Measurements from ENCODE around the gene QKI. TPM values are rescaled to one million over a fixed set of nuclear protein-coding genes. Genes with fewer than 3 reads are reported as not detected.

The QKI gene
- total and polyA plus RNA-seq, 2 donors (not counting 3 experiments of a cell fraction or from before 2014, with no cell fraction given): 178 to 232 TPM

GRCh38 chr6:163420289-163420614 is 5.7 kb downstream of the QKI start:
- H3K36me3 ChIP-seq (ENCODE audit: control insufficient read depth in 2 of 2, extremely low read depth in 1 of 2, insufficient read depth in 2 of 2, low read length in 2 of 2): no peaks in the 10 kb centered on the region
- DNase-seq (ENCODE audit: low read depth, low spot score) (no peak), FAIRE-seq (no peak)
- no peaks in the 10 kb centered on the region for H3K27me3 ChIP-seq (ENCODE audit: control insufficient read depth in 2 of 2, insufficient read depth in 2 of 2, low read length in 2 of 2)
- H4K20me1 ChIP-seq (replicated peaks; ENCODE audit: control insufficient read depth, extremely low read depth, insufficient read depth, low read length): peaks cover 26% of the 10 kb centered on the region
- no peak for TF ChIP-seq MYC (IDR thresholded peaks at IDR 0.05; ENCODE audit: low read depth, low read length)
- TF ChIP-seq JUN (IDR thresholded peaks at IDR 0.05; ENCODE audit: borderline replicate concordance, insufficient read depth, insufficient read length, low read depth): no peak
- no peak for TF ChIP-seq POLR2A (IDR thresholded peaks at IDR 0.05; ENCODE audit: low read depth, low read length)
- TF ChIP-seq FOS (IDR thresholded peaks at IDR 0.05; ENCODE audit: borderline replicate concordance, insufficient read depth, low read length): no peak
- no peak for TF ChIP-seq CTCF (IDR thresholded peaks at IDR 0.05; ENCODE audit: extremely low read depth in 1 of 2, insufficient read depth in 1 of 2, low read depth in 1 of 2, low read length in 2 of 2)
- ChIA-PET CTCF (interaction anchor here (1.1 to 1.9 kb wide), 7 partner anchors 10 to 1508 kb away, joined by 3 to 10 read pairs (median 3); no protein-coding TSS in a partner anchor), POLR2A (no interaction called here)
- H3K4me1 ChIP-seq (ENCODE audit: control insufficient read depth, extremely low read depth, insufficient read depth, low read length): peaks cover 30% of the 10 kb centered on the region
- H3K9me3 ChIP-seq (replicated peaks; ENCODE audit: control insufficient read depth, insufficient read depth, low read length): no peaks in the 10 kb centered on the region
- H3K4me2 ChIP-seq (ENCODE audit: insufficient read depth, low read length): peak overlapping the region; percentile 98
- intact Hi-C loops (cut with micrococcal nuclease): no loop called here
- H3K27ac ChIP-seq (ENCODE audit: insufficient read depth, low read depth, low read length): no peak overlapping the region
- peak overlapping the region in 1 of 3 experiments; percentile 7 for H3K4me3 ChIP-seq (replicated peaks in 1 of 3; ENCODE audit: insufficient read depth in 1 of 3, low read depth in 1 of 3, low read length in 3 of 3)
- no peaks in the 10 kb centered on the region for H3K9me1 ChIP-seq (replicated peaks; ENCODE audit: control insufficient read depth, extremely low read depth, insufficient read depth, low read length)
- dilution Hi-C loops (cut with MboI; ENCODE audit: extremely low pct_ligation_motif_present, low sequenced_read_pairs): no loop called here
- BruUV-seq (replicated peaks): no TSS peak
- H2AFZ ChIP-seq (ENCODE audit: low read depth, low read length): no peak overlapping the region
- peaks cover 97% of the 10 kb centered on the region for H3K79me2 ChIP-seq (ENCODE audit: control insufficient read depth, insufficient read depth, low read length)
- no peak overlapping the region for H3K9ac ChIP-seq (replicated peaks; ENCODE audit: extremely low read depth, insufficient read depth, low read length)

GRCh38 chr6:163422550-163422949 is 8.0 kb downstream of the QKI start:
- Histone ChIP-seq H3K27me3 (ENCODE audit: control insufficient read depth in 2 of 2, insufficient read depth in 2 of 2, low read length in 2 of 2) (no peaks in the 10 kb centered on the region), H3K9ac (replicated peaks; ENCODE audit: extremely low read depth, insufficient read depth, low read length) (no peak overlapping the region), H3K4me3 (replicated peaks in 1 of 3; ENCODE audit: insufficient read depth in 1 of 3, low read depth in 1 of 3, low read length in 3 of 3) (no peak overlapping the region), H3K79me2 (ENCODE audit: control insufficient read depth, insufficient read depth, low read length) (peaks cover 99% of the 10 kb centered on the region), H3K36me3 (ENCODE audit: control insufficient read depth in 2 of 2, extremely low read depth in 1 of 2, insufficient read depth in 2 of 2, low read length in 2 of 2) (no peaks in the 10 kb centered on the region), H4K20me1 (replicated peaks; ENCODE audit: control insufficient read depth, extremely low read depth, insufficient read depth, low read length) (peaks cover 45% of the 10 kb centered on the region), H3K9me1 (replicated peaks; ENCODE audit: control insufficient read depth, extremely low read depth, insufficient read depth, low read length) (no peaks in the 10 kb centered on the region), H3K4me1 (ENCODE audit: control insufficient read depth, extremely low read depth, insufficient read depth, low read length) (peaks cover 32% of the 10 kb centered on the region), H2AFZ (ENCODE audit: low read depth, low read length) (no peak overlapping the region), H3K27ac (ENCODE audit: insufficient read depth, low read depth, low read length) (no peak overlapping the region), H3K4me2 (ENCODE audit: insufficient read depth, low read length) (no peak overlapping the region), H3K9me3 (replicated peaks; ENCODE audit: control insufficient read depth, insufficient read depth, low read length) (no peaks in the 10 kb centered on the region)
- intact Hi-C loops (cut with micrococcal nuclease) (no loop called here), dilution Hi-C loops (cut with MboI; ENCODE audit: extremely low pct_ligation_motif_present, low sequenced_read_pairs) (no loop called here)
- CTCF ChIA-PET: interaction anchor here (1.0 kb wide), 2 partner anchors 25 to 132 kb away, joined by 3 read pairs; no protein-coding TSS in a partner anchor
- no TSS peak for BruUV-seq (replicated peaks)
- POLR2A ChIA-PET: no interaction called here
- no peak for TF ChIP-seq JUN (IDR thresholded peaks at IDR 0.05; ENCODE audit: borderline replicate concordance, insufficient read depth, insufficient read length, low read depth)
- TF ChIP-seq FOS (IDR thresholded peaks at IDR 0.05; ENCODE audit: borderline replicate concordance, insufficient read depth, low read length): no peak
- TF ChIP-seq MYC (IDR thresholded peaks at IDR 0.05; ENCODE audit: low read depth, low read length): no peak
- no peak for TF ChIP-seq EZH2 (IDR thresholded peaks at IDR 0.05; ENCODE audit: borderline replicate concordance, low read depth, low read length, severe bottlenecking)
- no peak for TF ChIP-seq GATA2 (IDR thresholded peaks at IDR 0.05; ENCODE audit: insufficient read depth, insufficient read length, low read depth, low read length)
- no peak for TF ChIP-seq MAX (IDR thresholded peaks at IDR 0.05; ENCODE audit: insufficient read depth, insufficient read length)
- no peak for TF ChIP-seq POLR2A (IDR thresholded peaks at IDR 0.05; ENCODE audit: low read depth, low read length)
- FAIRE-seq (no peak), DNase-seq (ENCODE audit: low read depth, low spot score) (no peak)

Data from endothelial cell of umbilical vein (primary cell).